ENCODE measurements around the gene ST3GAL5.
"Not testable (repeated sequence)": the region's sequence is repeated elsewhere in the genome, so short reads cannot be mapped to it uniquely, and the experiment has no call there.

The ST3GAL5 gene

DNA sequence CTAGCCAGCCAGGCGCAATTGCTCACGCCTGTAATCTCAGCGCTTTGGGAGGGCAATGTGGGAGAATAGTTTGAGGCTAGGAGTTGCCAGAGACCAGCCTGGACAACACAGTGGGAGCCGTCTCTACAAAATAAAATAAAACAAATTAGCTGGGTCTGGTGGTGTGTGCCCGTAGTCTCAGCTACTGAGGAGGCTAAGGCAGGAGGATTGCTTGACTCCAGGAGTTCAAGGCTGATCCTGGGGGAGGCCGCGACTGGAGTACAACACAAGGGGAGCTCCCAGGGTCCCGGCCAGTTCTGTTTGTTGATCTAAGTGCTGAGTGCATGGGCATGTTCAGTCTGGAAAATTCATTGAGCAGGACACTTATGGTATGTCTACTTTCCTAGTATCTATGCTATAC is 2.6 kb downstream of the ST3GAL5 start:
- H3K4me3 ChIP-seq (replicated peaks; ENCODE audit: low read depth, low read length), result no peak overlapping the region

DNA sequence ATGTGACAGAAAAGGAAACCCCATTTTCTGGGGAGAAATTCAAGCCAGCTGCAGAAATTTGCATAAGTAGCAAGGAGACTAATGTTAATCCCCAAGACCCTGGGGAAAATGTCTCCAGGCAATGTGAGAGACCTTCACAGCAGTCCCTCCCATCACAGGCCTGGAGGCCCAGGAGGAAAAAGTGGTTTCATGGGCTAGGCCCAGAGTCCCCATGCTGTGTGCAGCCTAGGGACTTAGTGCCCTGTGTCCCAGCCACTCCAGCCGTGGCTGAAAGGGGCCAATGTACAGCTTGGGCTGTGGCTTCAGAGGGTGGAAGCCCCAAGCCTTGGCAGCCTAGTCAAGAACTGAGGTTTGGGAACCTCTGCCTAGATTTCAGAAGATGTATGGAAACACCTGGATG is 7.0 kb downstream of the ST3GAL5 start:
- not testable (repeated sequence) for H3K4me3 ChIP-seq (replicated peaks; ENCODE audit: low read depth, low read length); DNase-seq (ENCODE audit: extremely low read depth, low read depth)

More for the DNA sequence above, 2.6 kb downstream of the ST3GAL5 start:
- DNase-seq (ENCODE audit: extremely low read depth, low read depth), result no peak
- TF ChIP-seq, protein P1, sequence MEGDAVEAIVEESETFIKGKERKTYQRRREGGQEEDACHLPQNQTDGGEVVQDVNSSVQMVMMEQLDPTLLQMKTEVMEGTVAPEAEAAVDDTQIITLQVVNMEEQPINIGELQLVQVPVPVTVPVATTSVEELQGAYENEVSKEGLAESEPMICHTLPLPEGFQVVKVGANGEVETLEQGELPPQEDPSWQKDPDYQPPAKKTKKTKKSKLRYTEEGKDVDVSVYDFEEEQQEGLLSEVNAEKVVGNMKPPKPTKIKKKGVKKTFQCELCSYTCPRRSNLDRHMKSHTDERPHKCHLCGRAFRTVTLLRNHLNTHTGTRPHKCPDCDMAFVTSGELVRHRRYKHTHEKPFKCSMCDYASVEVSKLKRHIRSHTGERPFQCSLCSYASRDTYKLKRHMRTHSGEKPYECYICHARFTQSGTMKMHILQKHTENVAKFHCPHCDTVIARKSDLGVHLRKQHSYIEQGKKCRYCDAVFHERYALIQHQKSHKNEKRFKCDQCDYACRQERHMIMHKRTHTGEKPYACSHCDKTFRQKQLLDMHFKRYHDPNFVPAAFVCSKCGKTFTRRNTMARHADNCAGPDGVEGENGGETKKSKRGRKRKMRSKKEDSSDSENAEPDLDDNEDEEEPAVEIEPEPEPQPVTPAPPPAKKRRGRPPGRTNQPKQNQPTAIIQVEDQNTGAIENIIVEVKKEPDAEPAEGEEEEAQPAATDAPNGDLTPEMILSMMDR (IDR thresholded peaks at IDR 0.05; ENCODE audit: low read depth, low read length, missing control alignments), result no peak

GRCh38 chr2:85880716-85881328 is 8.0 kb downstream of the ST3GAL5 start:
- DNase-seq (ENCODE audit: extremely low read depth, low read depth); H3K4me3 ChIP-seq (replicated peaks; ENCODE audit: low read depth, low read length): not testable (repeated sequence)

DNA sequence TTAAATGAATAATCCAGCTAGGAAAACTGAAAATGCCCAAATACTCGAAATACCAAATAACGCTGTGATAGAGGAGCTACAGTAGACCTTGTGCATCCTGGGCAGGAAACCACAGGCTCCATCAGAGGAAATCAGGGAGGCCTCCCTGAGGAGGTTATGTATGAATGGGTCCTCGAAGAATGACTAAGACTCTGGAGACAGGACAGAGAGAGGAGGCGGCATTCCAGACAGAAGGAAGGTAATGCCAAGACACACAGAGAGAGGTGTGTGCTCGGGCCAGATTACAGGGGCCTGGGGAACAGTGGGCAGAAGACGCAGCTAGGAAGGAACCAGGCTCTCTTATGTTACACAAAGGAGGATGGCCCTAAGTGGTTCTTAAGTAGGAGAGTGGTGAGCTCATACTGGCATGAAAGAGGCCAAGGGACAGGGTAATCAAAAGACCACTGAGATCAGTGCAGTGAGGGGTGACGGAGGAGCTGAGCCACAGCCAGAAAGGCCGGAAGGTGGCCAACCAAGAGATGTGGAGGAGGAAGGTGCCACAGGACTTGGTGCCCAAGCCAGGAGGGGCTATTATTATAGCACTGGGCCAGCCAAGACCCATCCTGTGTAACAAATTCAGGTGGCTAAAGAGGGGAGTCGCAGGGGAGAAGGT is 9.9 kb downstream of the ST3GAL5 start:
- DNase-seq (ENCODE audit: extremely low read depth, low read depth), result no peak
- TF ChIP-seq, protein P1 (IDR thresholded peaks at IDR 0.05; ENCODE audit: low read depth, low read length, missing control alignments), result no peak
- H3K4me3 ChIP-seq (replicated peaks; ENCODE audit: low read depth, low read length), result no peak overlapping the region

DNA sequence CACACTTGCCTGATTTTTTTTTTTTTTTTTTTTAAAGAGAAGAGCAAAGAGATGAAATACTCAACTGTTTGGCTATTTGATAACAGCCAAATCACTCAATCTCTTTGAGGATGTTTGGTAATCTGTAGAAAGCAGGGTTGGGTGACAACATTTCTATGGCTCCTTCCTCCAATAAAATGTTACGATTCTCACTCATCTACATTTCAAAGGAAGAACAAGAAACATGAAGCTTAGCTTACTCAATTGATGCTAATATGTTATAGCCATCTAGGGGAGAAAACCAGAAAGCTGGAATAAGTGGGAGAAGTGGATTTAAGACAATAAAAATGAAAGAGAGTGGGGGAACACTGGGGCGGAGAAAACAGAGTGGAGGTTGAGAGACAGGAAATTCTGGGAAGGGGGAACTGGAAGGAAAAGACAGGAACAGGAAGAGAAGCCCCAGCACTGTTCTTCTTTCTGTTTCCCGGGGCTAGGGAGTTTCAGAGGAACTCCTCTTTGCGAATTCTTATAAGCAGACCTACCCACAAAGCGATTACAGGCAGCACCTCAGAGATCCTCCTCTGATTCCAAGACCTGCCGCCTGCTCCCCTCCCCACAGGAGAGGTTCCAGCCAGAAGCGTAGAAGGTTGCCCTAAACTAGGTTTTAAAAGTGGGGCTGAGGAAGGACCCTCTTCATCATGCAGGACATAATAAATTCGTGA is 13.3 kb downstream of the ST3GAL5 start:
- no peak for DNase-seq (ENCODE audit: extremely low read depth, low read depth)
- H3K4me3 ChIP-seq (replicated peaks; ENCODE audit: low read depth, low read length), result no peak overlapping the region
- TF ChIP-seq, protein P1 (IDR thresholded peaks at IDR 0.05; ENCODE audit: low read depth, low read length, missing control alignments), result no peak

- H3K4me3 ChIP-seq (replicated peaks; ENCODE audit: low read depth, low read length), result no peak overlapping the region
- no peak for DNase-seq (ENCODE audit: extremely low read depth, low read depth)
- TF ChIP-seq, protein P1 (IDR thresholded peaks at IDR 0.05; ENCODE audit: low read depth, low read length, missing control alignments), result peak; percentile 41
These were observed 15.1 kb downstream of the ST3GAL5 start for GRCh38 chr2:85873679-85874078.

GRCh38 chr2:85872536-85873161 is 16.1 kb downstream of the ST3GAL5 start:
- DNase-seq (ENCODE audit: extremely low read depth, low read depth), result no peak

More at GRCh38 chr2:85872536-85873161, 16.1 kb downstream of the ST3GAL5 start:
- no peak overlapping the region for H3K4me3 ChIP-seq (replicated peaks; ENCODE audit: low read depth, low read length)
- TF ChIP-seq, protein P1 (IDR thresholded peaks at IDR 0.05; ENCODE audit: low read depth, low read length, missing control alignments), result no peak
